NCI-H2107 treated with DMSO at 0.1 percent for 48 hours (cell line): ENCODE results near the gene GRIK4.
"Not testable (repeated sequence)": the region's sequence is repeated elsewhere in the genome, so short reads cannot be mapped to it uniquely, and the experiment has no call there.

Source experiments
- DNase-seq: peaks from one replicate; lab custom pipeline; 2025; ENCODE audit not compliant: unreplicated experiment; lab: John Stamatoyannopoulos, UW

Gene GRIK4

GRCh38 chr11:120769906-120770305 lies 258.4 kb downstream of the GRIK4 start:
- DNase-seq: no peak

- DNase-seq: no peak
Measured at GRCh38 chr11:120771551-120772060, 260.1 kb downstream of the GRIK4 start.

GRCh38 chr11:120773501-120774031 lies 262.0 kb downstream of the GRIK4 start:
- no peak for DNase-seq

GRCh38 chr11:120774591-120775386 lies 263.2 kb downstream of the GRIK4 start:
- DNase-seq: no peak

GRCh38 chr11:120775986-120776951 lies 264.7 kb downstream of the GRIK4 start:
- no peak for DNase-seq

GRCh38 chr11:120778685-120779490 lies 267.3 kb downstream of the GRIK4 start:
- DNase-seq: peak; percentile 9

- no peak for DNase-seq
Measured at GRCh38 chr11:120780239-120780638, 268.7 kb downstream of the GRIK4 start.

GRCh38 chr11:120781486-120782120 lies 270.1 kb downstream of the GRIK4 start:
- DNase-seq: no peak

- DNase-seq: no peak
Measured at GRCh38 chr11:120784566-120785251, 273.2 kb downstream of the GRIK4 start.

- DNase-seq: no peak
Measured at GRCh38 chr11:120785576-120785975, 274.0 kb downstream of the GRIK4 start.

GRCh38 chr11:120786206-120786735 lies 274.7 kb downstream of the GRIK4 start:
- DNase-seq: no peak

- DNase-seq: not testable (repeated sequence)
Measured at GRCh38 chr11:120787224-120787623, 275.7 kb downstream of the GRIK4 start.

GRCh38 chr11:120789391-120789790 lies 277.8 kb downstream of the GRIK4 start:
- DNase-seq: no peak

GRCh38 chr11:120792306-120792705 lies 280.8 kb downstream of the GRIK4 start:
- no peak for DNase-seq

- no peak for DNase-seq
Measured at GRCh38 chr11:120793150-120793549, 281.6 kb downstream of the GRIK4 start.

- no peak for DNase-seq
Measured at GRCh38 chr11:120793806-120794479, 282.4 kb downstream of the GRIK4 start.

GRCh38 chr11:120794748-120795147 lies 283.2 kb downstream of the GRIK4 start:
- DNase-seq: no peak

- no peak for DNase-seq
Measured at GRCh38 chr11:120795185-120795584, 283.6 kb downstream of the GRIK4 start.

GRCh38 chr11:120797143-120797542 lies 285.6 kb downstream of the GRIK4 start:
- no peak for DNase-seq
